ENCODE data around the gene RS1. TPM values are rescaled to one million over a fixed set of nuclear protein-coding genes. Genes with fewer than 3 reads are reported as not detected.

Gene RS1
- total RNA-seq, result not detected in 2 replicates

GRCh38 chrX:18672008-18672407 lies at the start of gene RS1:
TSS of gene RS1 (minus strand) at chrX:18672108. CDS start at chrX:18672068, 40 bp downstream.

GRCh38 chrX:18707426-18708049 lies 35.6 kb upstream of the RS1 start, which contains the start of gene PPEF1:
TSS of gene PPEF1 (plus strand) at chrX:18707645. CDS start at chrX:18707781, 136 bp downstream.

Other genes with a start within 250 kb of the RS1 start
- gene CDKL5, start 246.5 kb downstream of the RS1 start, total RNA-seq, result 3.1 and 4.2 TPM in 2 replicates
- under 0.01 TPM in 1 of 2 replicates, not detected in the other for gene PPEF1, start 35.5 kb upstream of the RS1 start, total RNA-seq

Measured in placental pericyte (primary cell).